ENCODE results near the gene C1QTNF5. TPM values are rescaled to one million over a fixed set of nuclear protein-coding genes. Genes with fewer than 3 reads are reported as not detected.
A peak's percentile ranks its signal among the peaks of the same experiment; 100 is the strongest.

Gene C1QTNF5
- total RNA-seq, 1 experiment from 2014 or later = not detected

DNA sequence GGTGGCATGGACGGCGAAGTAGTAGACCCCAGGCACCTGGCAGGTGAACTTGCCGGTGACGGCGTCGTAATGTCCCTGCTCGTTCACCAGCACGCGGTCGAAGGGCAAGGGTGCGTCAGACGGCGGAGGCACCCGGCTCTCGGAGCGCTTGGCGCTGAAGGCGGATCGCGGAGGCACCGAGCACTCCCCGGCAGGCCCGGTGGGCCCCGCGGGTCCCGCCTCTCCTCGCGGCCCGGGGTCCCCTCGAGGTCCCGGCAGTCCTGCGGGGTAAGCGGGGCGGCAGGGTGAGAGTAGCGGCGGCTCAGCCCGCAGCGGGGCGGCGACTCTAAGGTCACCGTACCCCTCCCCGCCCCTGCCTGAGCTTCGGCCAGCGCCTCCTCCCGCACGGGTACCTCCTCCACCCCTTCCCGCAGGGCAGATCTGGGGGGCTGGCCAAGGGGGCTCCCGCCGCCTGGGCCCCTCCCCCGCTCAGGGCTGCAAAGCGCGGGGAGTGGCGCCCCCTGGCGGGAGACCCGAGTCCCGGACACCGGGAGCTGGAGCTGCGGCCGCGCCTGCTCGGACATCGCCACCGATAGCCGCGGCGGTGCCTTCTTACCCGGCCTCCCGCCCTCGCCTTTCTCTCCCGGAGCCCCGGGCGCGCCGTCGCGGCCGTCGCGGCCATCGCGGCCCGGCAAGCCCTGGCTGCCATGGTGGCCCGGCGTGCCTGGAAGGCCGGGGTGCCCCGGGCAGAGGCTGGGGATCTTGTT lies 921 bp downstream of the C1QTNF5 start:
- RAD21 ChIA-PET (ENCODE audit: low non-redundant PET in 1 of 2, low total read pairs in 2 of 2, uncharacterized antibody in 2 of 2, unreplicated experiment in 2 of 2) = interaction anchor here in 1 of 2 experiments (0.6 kb wide), 1 partner anchor 16 kb away, joined by 3 read pairs; no protein-coding TSS in a partner anchor
- DNase-seq (ENCODE audit: low read depth, low spot score) = no peak
- no peaks in the 10 kb centered on the region for H3K27me3 ChIP-seq (ENCODE audit: insufficient read depth, low read length)
- no peaks in the 10 kb centered on the region for H4K20me1 ChIP-seq (ENCODE audit: insufficient read depth)
- CTCF ChIA-PET = interaction anchor here (0.6 to 3.9 kb wide), 28 partner anchors 8 to 928 kb away, joined by 3 to 68 read pairs (median 4); partner anchors contain the start of genes CBL, DPAGT1, MCAM and USP2
- peaks cover 0 to 12% of the 10 kb centered on the region in 2 experiments; a peak in 2 of 4 replicates for H3K36me3 ChIP-seq (ENCODE audit: control insufficient read depth in 1 of 2, insufficient read depth in 2 of 2, low read length in 2 of 2)
- H3K4me1 ChIP-seq (ENCODE audit: control insufficient read depth in 1 of 2, insufficient read depth in 2 of 2, low read length in 2 of 2) = peaks cover 4 to 44% of the 10 kb centered on the region in 2 experiments; a peak in 3 of 4 replicates
- peak overlapping the region; percentile 57 for H3K9ac ChIP-seq (ENCODE audit: low read length)
- peak overlapping the region; percentile 37; the same call in 1 of the 2 replicates for H3K27ac ChIP-seq (ENCODE audit: low read depth, low read length)
- no peaks in the 10 kb centered on the region for H3K9me3 ChIP-seq (ENCODE audit: control insufficient read depth in 1 of 2, insufficient read depth in 1 of 2, low read depth in 1 of 2, low read length in 2 of 2)
- H3K4me2 ChIP-seq (ENCODE audit: low read length) = peak overlapping the region; percentile 85
- intact Hi-C loops (cut with micrococcal nuclease) = no loop called here
- no peaks in the 10 kb centered on the region for H3K9me2 ChIP-seq (ENCODE audit: insufficient read depth)
- ATAC-seq = peak; percentile 66
- TF ChIP-seq POLR2AphosphoS5 (IDR thresholded peaks at IDR 0.05; ENCODE audit: low read depth, low read length) = no peak; the same call in 1 of the 2 replicates
- TF ChIP-seq, protein P1, sequence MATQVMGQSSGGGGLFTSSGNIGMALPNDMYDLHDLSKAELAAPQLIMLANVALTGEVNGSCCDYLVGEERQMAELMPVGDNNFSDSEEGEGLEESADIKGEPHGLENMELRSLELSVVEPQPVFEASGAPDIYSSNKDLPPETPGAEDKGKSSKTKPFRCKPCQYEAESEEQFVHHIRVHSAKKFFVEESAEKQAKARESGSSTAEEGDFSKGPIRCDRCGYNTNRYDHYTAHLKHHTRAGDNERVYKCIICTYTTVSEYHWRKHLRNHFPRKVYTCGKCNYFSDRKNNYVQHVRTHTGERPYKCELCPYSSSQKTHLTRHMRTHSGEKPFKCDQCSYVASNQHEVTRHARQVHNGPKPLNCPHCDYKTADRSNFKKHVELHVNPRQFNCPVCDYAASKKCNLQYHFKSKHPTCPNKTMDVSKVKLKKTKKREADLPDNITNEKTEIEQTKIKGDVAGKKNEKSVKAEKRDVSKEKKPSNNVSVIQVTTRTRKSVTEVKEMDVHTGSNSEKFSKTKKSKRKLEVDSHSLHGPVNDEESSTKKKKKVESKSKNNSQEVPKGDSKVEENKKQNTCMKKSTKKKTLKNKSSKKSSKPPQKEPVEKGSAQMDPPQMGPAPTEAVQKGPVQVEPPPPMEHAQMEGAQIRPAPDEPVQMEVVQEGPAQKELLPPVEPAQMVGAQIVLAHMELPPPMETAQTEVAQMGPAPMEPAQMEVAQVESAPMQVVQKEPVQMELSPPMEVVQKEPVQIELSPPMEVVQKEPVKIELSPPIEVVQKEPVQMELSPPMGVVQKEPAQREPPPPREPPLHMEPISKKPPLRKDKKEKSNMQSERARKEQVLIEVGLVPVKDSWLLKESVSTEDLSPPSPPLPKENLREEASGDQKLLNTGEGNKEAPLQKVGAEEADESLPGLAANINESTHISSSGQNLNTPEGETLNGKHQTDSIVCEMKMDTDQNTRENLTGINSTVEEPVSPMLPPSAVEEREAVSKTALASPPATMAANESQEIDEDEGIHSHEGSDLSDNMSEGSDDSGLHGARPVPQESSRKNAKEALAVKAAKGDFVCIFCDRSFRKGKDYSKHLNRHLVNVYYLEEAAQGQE (IDR thresholded peaks at IDR 0.05; ENCODE audit: low read depth) = no peak
- TF ChIP-seq, protein P2, sequence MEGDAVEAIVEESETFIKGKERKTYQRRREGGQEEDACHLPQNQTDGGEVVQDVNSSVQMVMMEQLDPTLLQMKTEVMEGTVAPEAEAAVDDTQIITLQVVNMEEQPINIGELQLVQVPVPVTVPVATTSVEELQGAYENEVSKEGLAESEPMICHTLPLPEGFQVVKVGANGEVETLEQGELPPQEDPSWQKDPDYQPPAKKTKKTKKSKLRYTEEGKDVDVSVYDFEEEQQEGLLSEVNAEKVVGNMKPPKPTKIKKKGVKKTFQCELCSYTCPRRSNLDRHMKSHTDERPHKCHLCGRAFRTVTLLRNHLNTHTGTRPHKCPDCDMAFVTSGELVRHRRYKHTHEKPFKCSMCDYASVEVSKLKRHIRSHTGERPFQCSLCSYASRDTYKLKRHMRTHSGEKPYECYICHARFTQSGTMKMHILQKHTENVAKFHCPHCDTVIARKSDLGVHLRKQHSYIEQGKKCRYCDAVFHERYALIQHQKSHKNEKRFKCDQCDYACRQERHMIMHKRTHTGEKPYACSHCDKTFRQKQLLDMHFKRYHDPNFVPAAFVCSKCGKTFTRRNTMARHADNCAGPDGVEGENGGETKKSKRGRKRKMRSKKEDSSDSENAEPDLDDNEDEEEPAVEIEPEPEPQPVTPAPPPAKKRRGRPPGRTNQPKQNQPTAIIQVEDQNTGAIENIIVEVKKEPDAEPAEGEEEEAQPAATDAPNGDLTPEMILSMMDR (IDR thresholded peaks at IDR 0.05 in 2 of 3, conservative IDR thresholded peaks at IDR 0.05 in 1 of 3; ENCODE audit: borderline replicate concordance in 1 of 3, insufficient read depth in 1 of 3, low read depth in 2 of 3, low read length in 2 of 3) = peak; percentile 58 to 87 (median 82); a peak in 5 of 6 replicates
- TF ChIP-seq ZBTB33 (IDR thresholded peaks at IDR 0.05; ENCODE audit: extremely low read depth, insufficient replicate concordance, low read length) = no peak
- H3K4me3 ChIP-seq (replicated peaks in 1 of 2; ENCODE audit: low read depth in 1 of 2, low read length in 2 of 2) = peak overlapping the region; percentile 20 to 56; a peak in 3 of 4 replicates
- POLR2A ChIA-PET = no interaction called here
- no TSS peak for BruUV-seq (replicated peaks)
- no peak overlapping the region for H2AFZ ChIP-seq (ENCODE audit: low read depth, low read length, poor library complexity, severe bottlenecking)
- H3K79me2 ChIP-seq (ENCODE audit: insufficient read depth, low read length) = peaks cover 26% of the 10 kb centered on the region
